Measurements from ENCODE around the gene OR6X1.

The OR6X1 gene

GRCh38 chr11:123754101-123754568 is at the start of gene OR6X1:
TSS of gene OR6X1 (minus strand) at chr11:123754518. CDS start at chr11:123754518, 0 bp downstream.
- no peak for DNase-seq (ENCODE audit: low spot score)

GRCh38 chr11:123801765-123802164 is 47.4 kb upstream of the OR6X1 start:
- no peak for DNase-seq (ENCODE audit: low spot score)

- no peak for DNase-seq (ENCODE audit: low spot score)
Measured at GRCh38 chr11:123800036-123800435, 45.7 kb upstream of the OR6X1 start.

GRCh38 chr11:123799438-123799837 is 45.1 kb upstream of the OR6X1 start:
- no peak for DNase-seq (ENCODE audit: low spot score)

- DNase-seq (ENCODE audit: low spot score) = no peak
Measured at GRCh38 chr11:123798513-123799252, 44.4 kb upstream of the OR6X1 start.

GRCh38 chr11:123798079-123798478 is 43.8 kb upstream of the OR6X1 start:
- DNase-seq (ENCODE audit: low spot score) = no peak

GRCh38 chr11:123797541-123797940 is 43.2 kb upstream of the OR6X1 start:
- DNase-seq (ENCODE audit: low spot score) = no peak

GRCh38 chr11:123797114-123797513 is 42.8 kb upstream of the OR6X1 start:
- DNase-seq (ENCODE audit: low spot score) = no peak

GRCh38 chr11:123796226-123796625 is 41.9 kb upstream of the OR6X1 start:
- no peak for DNase-seq (ENCODE audit: low spot score)

- no peak for DNase-seq (ENCODE audit: low spot score)
Measured at GRCh38 chr11:123783536-123783935, 29.2 kb upstream of the OR6X1 start.

- no peak for DNase-seq (ENCODE audit: low spot score)
Measured at GRCh38 chr11:123778511-123778910, 24.2 kb upstream of the OR6X1 start.

- DNase-seq (ENCODE audit: low spot score) = no peak
Measured at GRCh38 chr11:123775715-123776549, 21.6 kb upstream of the OR6X1 start.

GRCh38 chr11:123775289-123775688 is 21.0 kb upstream of the OR6X1 start:
- no peak for DNase-seq (ENCODE audit: low spot score)

GRCh38 chr11:123773959-123774358 is 19.6 kb upstream of the OR6X1 start:
- DNase-seq (ENCODE audit: low spot score) = no peak

- DNase-seq (ENCODE audit: low spot score) = no peak
Measured at GRCh38 chr11:123773026-123773425, 18.7 kb upstream of the OR6X1 start.

- DNase-seq (ENCODE audit: low spot score) = no peak
Measured at GRCh38 chr11:123771664-123772063, 17.3 kb upstream of the OR6X1 start.

GRCh38 chr11:123770712-123771111 is 16.4 kb upstream of the OR6X1 start:
- no peak for DNase-seq (ENCODE audit: low spot score)

- DNase-seq (ENCODE audit: low spot score) = no peak
Measured at GRCh38 chr11:123765601-123766000, 11.3 kb upstream of the OR6X1 start.

- no peak for DNase-seq (ENCODE audit: low spot score)
Measured at GRCh38 chr11:123762422-123762821, 8.1 kb upstream of the OR6X1 start.

GRCh38 chr11:123760894-123761293 is 6.6 kb upstream of the OR6X1 start:
- DNase-seq (ENCODE audit: low spot score) = no peak

GRCh38 chr11:123757976-123758375 is 3.7 kb upstream of the OR6X1 start:
- DNase-seq (ENCODE audit: low spot score) = no peak

- DNase-seq (ENCODE audit: low spot score) = no peak
Measured at GRCh38 chr11:123755813-123756212, 1.5 kb upstream of the OR6X1 start.

- DNase-seq (ENCODE audit: low spot score) = no peak
Measured at GRCh38 chr11:123755344-123755743, 1.0 kb upstream of the OR6X1 start.
